ENCODE data around the gene SPATA13.

SPATA13 gene

GRCh38 chr13:24167666-24168391, 7.3 kb downstream of the SPATA13 start:
- DNase-seq (ENCODE audit: low read depth in 2 of 2): no peak

GRCh38 chr13:24168392-24168750, 7.9 kb downstream of the SPATA13 start:
- no peak for DNase-seq (ENCODE audit: low read depth in 2 of 2)

GRCh38 chr13:24168979-24169378, 8.5 kb downstream of the SPATA13 start:
- DNase-seq (ENCODE audit: low read depth in 2 of 2): no peak

GRCh38 chr13:24172071-24172470, 11.6 kb downstream of the SPATA13 start:
- no peak for DNase-seq (ENCODE audit: low read depth in 2 of 2)

- no peak for DNase-seq (ENCODE audit: low read depth in 2 of 2)
Measured at GRCh38 chr13:24173795-24174194, 13.3 kb downstream of the SPATA13 start.

- DNase-seq (ENCODE audit: low read depth in 2 of 2): no peak
Measured at GRCh38 chr13:24175847-24176246, 15.3 kb downstream of the SPATA13 start.

- no peak for DNase-seq (ENCODE audit: low read depth in 2 of 2)
Measured at GRCh38 chr13:24176351-24177101, 16.0 kb downstream of the SPATA13 start.

- DNase-seq (ENCODE audit: low read depth in 2 of 2): no peak
Measured at GRCh38 chr13:24178847-24179485, 18.4 kb downstream of the SPATA13 start.

- DNase-seq (ENCODE audit: low read depth in 2 of 2): no peak
Measured at GRCh38 chr13:24179486-24179850, 18.9 kb downstream of the SPATA13 start.

- no peak for DNase-seq (ENCODE audit: low read depth in 2 of 2)
Measured at GRCh38 chr13:24180750-24181377, 20.3 kb downstream of the SPATA13 start.

GRCh38 chr13:24181991-24182702, 21.6 kb downstream of the SPATA13 start:
- DNase-seq (ENCODE audit: low read depth in 2 of 2): no peak

GRCh38 chr13:24182703-24183081, 22.2 kb downstream of the SPATA13 start:
- DNase-seq (ENCODE audit: low read depth in 2 of 2): no peak

- no peak for DNase-seq (ENCODE audit: low read depth in 2 of 2)
Measured at GRCh38 chr13:24183741-24184182, 23.2 kb downstream of the SPATA13 start.

- DNase-seq (ENCODE audit: low read depth in 2 of 2): no peak
Measured at GRCh38 chr13:24184265-24184841, 23.8 kb downstream of the SPATA13 start.

- DNase-seq (ENCODE audit: low read depth in 2 of 2): no peak
Measured at GRCh38 chr13:24184882-24185281, 24.4 kb downstream of the SPATA13 start.

- DNase-seq (ENCODE audit: low read depth in 2 of 2): no peak
Measured at GRCh38 chr13:24185591-24186232, 25.2 kb downstream of the SPATA13 start.

- no peak for DNase-seq (ENCODE audit: low read depth in 2 of 2)
Measured at GRCh38 chr13:24187185-24187584, 26.7 kb downstream of the SPATA13 start.

GRCh38 chr13:24192057-24192810, 31.7 kb downstream of the SPATA13 start:
- no peak for DNase-seq (ENCODE audit: low read depth in 2 of 2)

- no peak for DNase-seq (ENCODE audit: low read depth in 2 of 2)
Measured at GRCh38 chr13:24192811-24193162, 32.3 kb downstream of the SPATA13 start.

GRCh38 chr13:24194447-24194846, 33.9 kb downstream of the SPATA13 start:
- no peak for DNase-seq (ENCODE audit: low read depth in 2 of 2)
